Uterine smooth muscle cell (primary cell): ENCODE data around the gene ITIH6. TPM values are rescaled to one million over a fixed set of nuclear protein-coding genes. Genes with fewer than 3 reads are reported as not detected.

Experiments
- total RNA-seq: library from RNA; depleted of rRNA; stranded (reverse); fragments of >200 nt; gene quantifications from 2 replicates; pipeline ENCODE4 v1.2.3, GENCODE V29; 2014

ITIH6 gene, protein sequence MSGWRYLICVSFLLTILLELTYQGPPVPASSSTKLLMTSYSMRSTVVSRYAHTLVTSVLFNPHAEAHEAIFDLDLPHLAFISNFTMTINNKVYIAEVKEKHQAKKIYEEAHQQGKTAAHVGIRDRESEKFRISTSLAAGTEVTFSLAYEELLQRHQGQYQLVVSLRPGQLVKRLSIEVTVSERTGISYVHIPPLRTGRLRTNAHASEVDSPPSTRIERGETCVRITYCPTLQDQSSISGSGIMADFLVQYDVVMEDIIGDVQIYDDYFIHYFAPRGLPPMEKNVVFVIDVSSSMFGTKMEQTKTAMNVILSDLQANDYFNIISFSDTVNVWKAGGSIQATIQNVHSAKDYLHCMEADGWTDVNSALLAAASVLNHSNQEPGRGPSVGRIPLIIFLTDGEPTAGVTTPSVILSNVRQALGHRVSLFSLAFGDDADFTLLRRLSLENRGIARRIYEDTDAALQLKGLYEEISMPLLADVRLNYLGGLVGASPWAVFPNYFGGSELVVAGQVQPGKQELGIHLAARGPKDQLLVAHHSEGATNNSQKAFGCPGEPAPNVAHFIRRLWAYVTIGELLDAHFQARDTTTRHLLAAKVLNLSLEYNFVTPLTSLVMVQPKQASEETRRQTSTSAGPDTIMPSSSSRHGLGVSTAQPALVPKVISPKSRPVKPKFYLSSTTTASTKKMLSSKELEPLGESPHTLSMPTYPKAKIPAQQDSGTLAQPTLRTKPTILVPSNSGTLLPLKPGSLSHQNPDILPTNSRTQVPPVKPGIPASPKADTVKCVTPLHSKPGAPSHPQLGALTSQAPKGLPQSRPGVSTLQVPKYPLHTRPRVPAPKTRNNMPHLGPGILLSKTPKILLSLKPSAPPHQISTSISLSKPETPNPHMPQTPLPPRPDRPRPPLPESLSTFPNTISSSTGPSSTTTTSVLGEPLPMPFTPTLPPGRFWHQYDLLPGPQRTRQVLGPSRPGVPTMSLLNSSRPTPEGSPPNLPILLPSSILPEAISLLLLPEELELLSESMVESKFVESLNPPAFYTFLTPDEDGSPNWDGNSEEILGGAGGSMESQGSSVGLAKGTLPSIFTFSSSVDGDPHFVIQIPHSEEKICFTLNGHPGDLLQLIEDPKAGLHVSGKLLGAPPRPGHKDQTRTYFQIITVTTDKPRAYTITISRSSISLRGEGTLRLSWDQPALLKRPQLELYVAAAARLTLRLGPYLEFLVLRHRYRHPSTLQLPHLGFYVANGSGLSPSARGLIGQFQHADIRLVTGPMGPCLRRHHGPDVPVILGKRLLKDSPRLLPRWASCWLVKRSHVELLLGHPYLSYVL
- not detected in 2 replicates for total RNA-seq

DNA sequence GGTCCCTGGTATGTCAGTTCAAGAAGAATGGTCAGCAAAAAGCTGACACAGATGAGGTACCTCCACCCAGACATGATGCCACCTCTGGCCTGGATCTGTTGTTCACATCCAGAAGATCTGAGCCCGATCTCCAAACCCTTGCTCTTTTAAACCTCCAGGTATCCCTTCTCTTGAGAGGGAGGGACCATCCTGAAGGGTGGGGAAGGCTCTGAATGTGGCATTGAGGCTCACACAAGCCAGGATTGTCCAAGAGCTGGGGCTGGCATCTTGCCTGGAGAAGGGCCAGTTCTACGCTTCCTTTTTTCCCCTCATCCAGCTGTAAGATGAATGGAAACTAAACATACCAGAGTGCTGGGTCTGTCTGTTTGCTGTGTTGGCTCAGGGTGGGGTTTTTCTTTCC lies at the start of gene ITIH6:
Gene ITIH6, minus strand, starts transcription at position 119 of the 400 bp plus-strand sequence. Its CDS starts 45 bp downstream, at position 74.

GRCh38 chrX:54807524-54808108 lies 9.6 kb upstream of the ITIH6 start, which contains the start of gene MAGED2:
MAGED2 (plus strand) TSS chrX:54807745; CDS start chrX:54809332, 1,587 bp downstream.

Other genes with a start within 250 kb of the ITIH6 start
- 170 and 311 TPM in 2 replicates for gene MAGED2, start 9.5 kb upstream of the ITIH6 start, total RNA-seq
- gene TRO, start 122.6 kb upstream of the ITIH6 start, total RNA-seq, result 6.8 and 20.1 TPM in 2 replicates
- gene PFKFB1, start 195.9 kb upstream of the ITIH6 start, total RNA-seq, result 0.11 TPM in 1 of 2 replicates, not detected in the other
- 5.7 and 7.4 TPM in 2 replicates for gene APEX2, start 202.1 kb upstream of the ITIH6 start, total RNA-seq
- gene ALAS2, start 232.7 kb upstream of the ITIH6 start, total RNA-seq, result not detected in 2 replicates